ENCODE results near the gene WDR6. TPM values are rescaled to one million over a fixed set of nuclear protein-coding genes. Genes with fewer than 3 reads are reported as not detected.
A peak's percentile ranks its signal among the peaks of the same experiment; 100 is the strongest.

WDR6 gene
- total and polyA plus RNA-seq, 9 of the 15 experiments (the other 6 are each of a cell fraction or from before 2014, with no cell fraction given) = 8.9 to 90.6 (median 44.7) TPM

- TF ChIP-seq ZHX1 (conservative IDR thresholded peaks at IDR 0.05; ENCODE audit: low read length) = no peak
- no peak for TF ChIP-seq MAFF (IDR thresholded peaks at IDR 0.05; ENCODE audit: low read length)
- no peak for TF ChIP-seq ZFPM2 (CRISPR knock-in tag; IDR thresholded peaks at IDR 0.05)
- no peak for TF ChIP-seq SIRT6 (IDR thresholded peaks at IDR 0.05; ENCODE audit: low read depth, low read length)
- TF ChIP-seq NCOA6 (IDR thresholded peaks at IDR 0.05) = no peak
- no peak for TF ChIP-seq PHB (CRISPR knock-in tag; IDR thresholded peaks at IDR 0.05)
- TF ChIP-seq AFF4 (CRISPR knock-in tag; IDR thresholded peaks at IDR 0.05) = no peak; the same call in 1 of the 2 replicates
- TF ChIP-seq ZNF12 (CRISPR knock-in tag; IDR thresholded peaks at IDR 0.05) = no peak; the same call in 1 of the 2 replicates
- TF ChIP-seq POLR2B (IDR thresholded peaks at IDR 0.05; ENCODE audit: low read depth, partially characterized antibody) = no peak
- peak; percentile 70; the same call in 1 of the 2 replicates for TF ChIP-seq EP400 (IDR thresholded peaks at IDR 0.05)
- TF ChIP-seq SNAPC5 (CRISPR knock-in tag; IDR thresholded peaks at IDR 0.05) = no peak
- TF ChIP-seq TAL1 (IDR thresholded peaks at IDR 0.05) = no peak
- TF ChIP-seq HMG20A (CRISPR knock-in tag; conservative IDR thresholded peaks at IDR 0.05) = no peak
- no peak for TF ChIP-seq FOXP1 (CRISPR knock-in tag; IDR thresholded peaks at IDR 0.05)
- TF ChIP-seq TAF9B (IDR thresholded peaks at IDR 0.05; ENCODE audit: partially characterized antibody) = no peak
- TF ChIP-seq LARP7 (IDR thresholded peaks at IDR 0.05) = no peak
- TF ChIP-seq MNT (conservative IDR thresholded peaks at IDR 0.05) = peak; percentile 3 to 23; a peak in 1 of 4 replicates
- 0 out of 4 replicates have a peak, but pooled peaks of 1 of the 2 experiments have one; percentile 7 for TF ChIP-seq UBTF (IDR thresholded peaks at IDR 0.05; ENCODE audit: borderline replicate concordance in 1 of 2, low read depth in 2 of 2, low read length in 2 of 2)
Observed at GRCh38 chr3:49007771-49008528, 759 bp downstream of the WDR6 start (continued).
